Caco-2 (cell line): ENCODE results near the gene EPC2. TPM values are rescaled to one million over a fixed set of nuclear protein-coding genes. Genes with fewer than 3 reads are reported as not detected.

Experiments used
- BruUV-seq: library from RNA; stranded (reverse); fragments of 400-500 nt; replicated peaks from 2 replicates; lab custom pipeline; 2021; lab: Mats Ljungman, UMichigan
- CTCF ChIA-PET: fragments of 300-600 bp; sonication (Branson Sonifier 250); formaldehyde crosslinking; loops from one replicate; lab custom pipeline; 2022; ENCODE audit warnings: antibody characterized with exemption; lab: Charles Lee
- POLR2A ChIA-PET: fragments of 300-600 bp; sonication (Branson Sonifier 250); formaldehyde crosslinking; loops from one replicate; lab custom pipeline; 2022; ENCODE audit warnings: antibody characterized with exemption; lab: Charles Lee
- DNase-seq, 2 experiments: peaks; one replicate each; pipeline versions ENCODE4 v3.0.0 to v3.0.0-alpha.2; 2020 to 2022
- H3K27me3 ChIP-seq: replicated peaks from 2 replicates; pipeline ENCODE4 v1.6.0; 2011; ENCODE audit warnings: low read length; ENCODE audit not compliant: control insufficient read depth, insufficient read depth
- H3K36me3 ChIP-seq: 2 replicates; pipeline ENCODE4 v1.5.1; 2011; ENCODE audit warnings: low read length; ENCODE audit not compliant: control insufficient read depth, insufficient read depth
- H3K4me1 ChIP-seq: fragments of 250-450 bp; sonication (Bioruptor Pico); 2 replicates; pipeline ENCODE4 v1.5.1; 2020; ENCODE audit warnings: mild to moderate bottlenecking
- H3K4me3 ChIP-seq: 2 replicates; pipeline ENCODE4 v1.5.1; 2011; ENCODE audit warnings: low read depth, mild to moderate bottlenecking, control low read depth, low read length
- H3K9me3 ChIP-seq: fragments of 250-450 bp; sonication (Bioruptor Pico); 2 replicates; pipeline ENCODE4 v1.5.1; 2020; ENCODE audit warnings: mild to moderate bottlenecking, moderate library complexity
- H3K27ac Mint-ChIP-seq: one replicate; pipeline ENCODE4 v1.8.0; 2022; ENCODE audit warnings: mixed read lengths; ENCODE audit not compliant: unreplicated experiment
- H3K27me3 Mint-ChIP-seq: one replicate; pipeline ENCODE4 v1.8.0; 2022; ENCODE audit warnings: mixed read lengths; ENCODE audit not compliant: insufficient read depth, unreplicated experiment
- H3K36me3 Mint-ChIP-seq: one replicate; pipeline ENCODE4 v1.8.0; 2022; ENCODE audit warnings: mild to moderate bottlenecking, mixed read lengths; ENCODE audit not compliant: insufficient read depth, unreplicated experiment
- H3K4me1 Mint-ChIP-seq: one replicate; pipeline ENCODE4 v1.8.0; 2022; ENCODE audit warnings: low read depth, mixed read lengths; ENCODE audit not compliant: unreplicated experiment
- H3K4me3 Mint-ChIP-seq: one replicate; pipeline ENCODE4 v1.8.0; 2022; ENCODE audit warnings: mild to moderate bottlenecking, moderate library complexity, mixed read lengths; ENCODE audit not compliant: unreplicated experiment
- H3K9me3 Mint-ChIP-seq: one replicate; pipeline ENCODE4 v1.8.0; 2022; ENCODE audit warnings: mixed read lengths; ENCODE audit not compliant: unreplicated experiment
- intact Hi-C: fragments of 100-400 bp; cut with micrococcal nuclease; formaldehyde crosslinking; loops from one replicate; pipeline ENCODE4 v1.10.0; 2022; ENCODE audit not compliant: unreplicated experiment
- total RNA-seq: library from RNA; stranded (reverse); gene quantifications from 2 replicates; pipeline ENCODE4 v1.2.3, GENCODE V29; 2022
- TF ChIP-seq, protein P1 (sequence below), 2 experiments: fragments of 200-600 bp in 1 of 2; IDR thresholded peaks; 1 replicate in 1 of 2; 2 replicates in 1 of 2; pipeline versions ENCODE4 v1.5.1 to v1.8.0; 2011 to 2022; ENCODE audit warnings: antibody characterized with exemption in 1 of 2, control low read depth in 1 of 2, inconsistent platforms in 1 of 2, low read depth in 1 of 2, low read length in 1 of 2, mild to moderate bottlenecking in 1 of 2, moderate library complexity in 1 of 2; ENCODE audit not compliant: insufficient read depth in 1 of 2, severe bottlenecking in 1 of 2, unreplicated experiment in 1 of 2

The EPC2 gene
- total RNA-seq, 1 experiment from 2014 or later, result 32.0 TPM

DNA sequence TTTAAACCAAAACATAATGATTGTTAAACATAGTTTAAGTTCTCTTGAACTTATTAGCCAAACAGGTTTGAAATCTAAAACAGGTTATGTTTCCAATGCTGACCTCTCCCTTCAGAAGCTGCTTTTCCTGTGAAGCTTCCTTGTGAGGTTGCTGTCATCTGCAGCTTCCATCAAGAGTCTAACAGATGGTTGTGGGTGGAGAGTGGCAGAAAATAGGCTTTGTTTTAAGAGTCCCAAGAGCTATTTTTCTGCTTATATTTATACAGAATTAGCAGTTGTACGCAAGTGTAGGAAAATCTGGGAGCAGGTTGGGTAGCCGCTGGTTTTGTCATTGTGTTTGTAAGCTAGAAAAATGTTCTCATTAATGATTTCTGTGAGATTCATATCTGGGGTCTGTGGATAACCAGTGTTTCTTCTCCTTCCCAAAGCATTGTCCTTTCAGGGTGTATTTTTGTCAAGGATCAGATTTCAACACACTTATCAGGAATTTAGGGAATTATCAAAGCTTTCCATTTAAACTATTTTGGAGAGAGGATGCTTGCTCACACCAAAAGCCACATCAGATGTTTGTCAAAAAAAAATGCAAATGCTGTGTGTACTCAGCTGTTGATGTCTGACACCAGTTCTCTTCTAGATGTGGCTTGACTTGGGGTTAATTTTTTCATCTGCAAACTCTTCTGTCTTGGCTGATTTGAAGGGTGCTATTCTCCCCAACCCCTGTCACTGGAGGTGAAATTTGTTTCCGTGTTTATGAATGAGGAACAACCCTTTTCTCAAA is 152.4 kb downstream of the EPC2 start:
- CTCF ChIA-PET, result no interaction called here
- POLR2A ChIA-PET, result no interaction called here

DNA sequence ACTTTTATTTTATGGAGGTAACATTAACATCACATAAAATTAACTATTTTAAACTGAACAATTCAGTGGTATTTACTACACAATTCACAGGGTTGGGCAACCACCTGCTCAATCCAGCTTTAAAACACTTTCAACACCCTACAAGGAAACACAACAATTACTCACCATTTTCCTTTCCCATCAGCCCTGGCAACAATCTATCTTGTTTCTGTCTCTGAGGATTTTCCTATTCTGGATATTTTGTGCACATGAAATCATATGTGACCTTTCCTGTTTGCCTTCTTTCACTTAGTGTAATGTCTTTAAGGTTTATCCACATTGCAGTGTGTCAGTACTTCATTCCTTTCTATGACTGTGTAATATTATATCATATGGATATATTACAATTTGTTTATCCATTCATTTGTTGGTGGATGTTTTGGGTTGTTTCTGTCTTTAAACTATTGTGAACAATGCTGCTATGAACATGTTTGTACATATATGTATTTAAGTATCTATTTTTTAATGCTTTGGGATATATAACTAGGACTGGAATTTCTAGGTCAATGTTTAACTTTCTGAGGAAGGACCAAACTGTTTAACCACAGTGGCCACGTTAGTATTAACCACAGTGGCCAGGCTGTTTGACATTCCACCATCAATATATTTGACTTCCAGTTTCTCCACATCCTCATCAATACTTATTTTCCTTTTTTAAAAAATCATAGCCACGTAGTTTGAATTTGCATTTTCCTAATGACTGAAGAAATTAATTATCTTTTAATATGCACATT is 158.1 kb downstream of the EPC2 start:
- no TSS peak for BruUV-seq
- POLR2A ChIA-PET, result no interaction called here
- no peaks in the 10 kb centered on the region for H3K36me3 Mint-ChIP-seq

More for the DNA sequence above, 152.4 kb downstream of the EPC2 start:
- no peak overlapping the region for H3K4me3 Mint-ChIP-seq
- Histone ChIP-seq H3K4me1 (no peaks in the 10 kb centered on the region), H3K36me3 (no peaks in the 10 kb centered on the region), H3K9me3 (no peaks in the 10 kb centered on the region; the same call in 1 of the 2 replicates), H3K27me3 (no peaks in the 10 kb centered on the region), H3K4me3 (no peak overlapping the region)
- H3K36me3 Mint-ChIP-seq, result no peaks in the 10 kb centered on the region
- no peak overlapping the region for H3K27ac Mint-ChIP-seq
- no TSS peak for BruUV-seq
- intact Hi-C loops, result no loop called here
- no peak for DNase-seq
- H3K4me1 Mint-ChIP-seq, result peaks cover 6% of the 10 kb centered on the region
- H3K9me3 Mint-ChIP-seq, result no peaks in the 10 kb centered on the region
- TF ChIP-seq, protein P1, sequence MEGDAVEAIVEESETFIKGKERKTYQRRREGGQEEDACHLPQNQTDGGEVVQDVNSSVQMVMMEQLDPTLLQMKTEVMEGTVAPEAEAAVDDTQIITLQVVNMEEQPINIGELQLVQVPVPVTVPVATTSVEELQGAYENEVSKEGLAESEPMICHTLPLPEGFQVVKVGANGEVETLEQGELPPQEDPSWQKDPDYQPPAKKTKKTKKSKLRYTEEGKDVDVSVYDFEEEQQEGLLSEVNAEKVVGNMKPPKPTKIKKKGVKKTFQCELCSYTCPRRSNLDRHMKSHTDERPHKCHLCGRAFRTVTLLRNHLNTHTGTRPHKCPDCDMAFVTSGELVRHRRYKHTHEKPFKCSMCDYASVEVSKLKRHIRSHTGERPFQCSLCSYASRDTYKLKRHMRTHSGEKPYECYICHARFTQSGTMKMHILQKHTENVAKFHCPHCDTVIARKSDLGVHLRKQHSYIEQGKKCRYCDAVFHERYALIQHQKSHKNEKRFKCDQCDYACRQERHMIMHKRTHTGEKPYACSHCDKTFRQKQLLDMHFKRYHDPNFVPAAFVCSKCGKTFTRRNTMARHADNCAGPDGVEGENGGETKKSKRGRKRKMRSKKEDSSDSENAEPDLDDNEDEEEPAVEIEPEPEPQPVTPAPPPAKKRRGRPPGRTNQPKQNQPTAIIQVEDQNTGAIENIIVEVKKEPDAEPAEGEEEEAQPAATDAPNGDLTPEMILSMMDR (IDR thresholded peaks at IDR 0.05; ENCODE audit: insufficient read depth in 1 of 2, low read depth in 1 of 2, low read length in 1 of 2, severe bottlenecking in 1 of 2, unreplicated experiment in 1 of 2), result no peak
- no peaks in the 10 kb centered on the region for H3K27me3 Mint-ChIP-seq

DNA sequence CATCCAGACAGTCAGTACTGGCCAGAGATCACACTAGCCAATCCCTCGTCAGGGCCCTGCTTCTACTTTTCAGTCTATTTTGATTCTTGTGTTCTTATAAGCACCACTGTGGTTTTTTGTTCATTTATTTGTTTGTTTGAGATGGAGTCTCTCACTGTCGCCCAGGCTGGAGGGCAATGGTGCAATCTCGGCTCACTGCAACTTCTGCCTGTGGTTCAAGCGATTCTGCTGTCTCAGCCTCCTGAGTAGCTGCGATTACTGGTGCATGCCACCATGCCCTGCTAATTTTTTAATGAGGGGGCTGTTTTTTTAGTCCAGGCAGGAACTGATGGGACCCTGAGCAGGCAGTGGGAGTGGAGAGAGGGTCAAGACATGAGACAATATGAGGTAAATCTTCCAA is 165.5 kb downstream of the EPC2 start:
- POLR2A ChIA-PET, result no interaction called here
- CTCF ChIA-PET, result no interaction called here
- H3K9me3 ChIP-seq, result no peaks in the 10 kb centered on the region
- H3K27me3 ChIP-seq, result no peaks in the 10 kb centered on the region
- H3K9me3 Mint-ChIP-seq, result peaks cover 12% of the 10 kb centered on the region
- no peaks in the 10 kb centered on the region for H3K36me3 ChIP-seq
- intact Hi-C loops, result no loop called here
- no peak overlapping the region for H3K4me3 ChIP-seq
- no peak overlapping the region for H3K4me3 Mint-ChIP-seq
- BruUV-seq, result no TSS peak
- DNase-seq, result no peak
- TF ChIP-seq, protein P1 (IDR thresholded peaks at IDR 0.05; ENCODE audit: insufficient read depth in 1 of 2, low read depth in 1 of 2, low read length in 1 of 2, severe bottlenecking in 1 of 2, unreplicated experiment in 1 of 2), result no peak
- no peaks in the 10 kb centered on the region for H3K27me3 Mint-ChIP-seq
- no peaks in the 10 kb centered on the region for H3K4me1 ChIP-seq
- H3K4me1 Mint-ChIP-seq, result no peaks in the 10 kb centered on the region
- H3K27ac Mint-ChIP-seq, result no peak overlapping the region
- H3K36me3 Mint-ChIP-seq, result no peaks in the 10 kb centered on the region

More for the DNA sequence above, 158.1 kb downstream of the EPC2 start:
- Histone ChIP-seq H3K4me3 (no peak overlapping the region), H3K36me3 (no peaks in the 10 kb centered on the region), H3K9me3 (peaks cover 4% of the 10 kb centered on the region), H3K4me1 (peaks cover 6% of the 10 kb centered on the region), H3K27me3 (no peaks in the 10 kb centered on the region)
- TF ChIP-seq, protein P1 (IDR thresholded peaks at IDR 0.05; ENCODE audit: insufficient read depth in 1 of 2, low read depth in 1 of 2, low read length in 1 of 2, severe bottlenecking in 1 of 2, unreplicated experiment in 1 of 2), result no peak
- Mint-ChIP-seq H3K4me1 (no peaks in the 10 kb centered on the region), H3K4me3 (no peak overlapping the region), H3K27me3 (no peaks in the 10 kb centered on the region), H3K9me3 (peaks cover 12% of the 10 kb centered on the region), H3K27ac (no peak overlapping the region)
- DNase-seq, result no peak
- intact Hi-C loops, result no loop called here
- CTCF ChIA-PET, result no interaction called here
